Limb (tissue), 2 donors: ENCODE data around the gene GATM.
"Not testable (repeated sequence)": the region's sequence is repeated elsewhere in the genome, so short reads cannot be mapped to it uniquely, and the experiment has no call there.

Experiments
- DNase-seq, 2 donors: peaks; one replicate each; pipeline ENCODE4 v3.0.0-alpha.2; 2016; ENCODE audit errors: extremely low spot score in 2 of 2

GATM gene

DNA sequence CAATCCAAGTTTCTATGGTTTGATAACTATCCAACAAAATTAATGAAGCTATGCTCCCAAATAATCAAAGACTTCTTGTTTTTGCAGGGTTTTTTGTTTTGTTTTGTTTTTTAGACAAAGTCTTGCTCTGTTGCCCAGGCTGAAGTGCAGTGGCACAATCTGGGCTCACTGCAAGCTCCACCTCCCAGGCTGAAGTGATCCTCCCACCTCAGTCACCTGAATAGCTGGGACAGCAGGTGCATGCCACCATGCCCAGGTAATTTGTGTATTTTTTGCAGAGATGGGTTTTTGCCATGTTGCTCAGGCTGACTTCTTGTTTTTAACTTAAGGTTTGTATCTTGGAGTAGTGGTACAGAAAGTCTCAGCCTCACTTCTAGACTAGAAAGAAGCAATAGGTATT is 11.0 kb upstream of the GATM start:
- no peak for DNase-seq

- DNase-seq = no peak
Observed at GRCh38 chr15:45387380-45388007, 9.2 kb upstream of the GATM start.

DNA sequence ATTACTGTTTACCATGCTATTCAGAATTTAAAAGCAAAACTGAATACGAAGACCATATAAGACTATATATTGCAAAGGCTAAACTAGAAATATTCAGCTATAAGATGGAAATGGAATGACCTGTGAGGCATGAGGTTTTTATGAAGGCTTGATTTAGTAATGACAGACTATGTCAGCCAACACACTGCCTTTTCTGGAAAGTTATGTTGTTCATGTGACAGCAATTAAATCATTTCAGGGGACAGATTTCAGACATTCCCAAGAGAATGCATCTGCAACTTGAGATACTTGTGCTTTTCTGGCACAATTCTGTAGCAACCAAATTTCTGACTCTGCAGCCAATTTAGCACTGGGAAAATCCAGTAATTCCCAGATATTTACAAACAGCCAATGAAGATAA is 8.6 kb upstream of the GATM start:
- DNase-seq = no peak

DNA sequence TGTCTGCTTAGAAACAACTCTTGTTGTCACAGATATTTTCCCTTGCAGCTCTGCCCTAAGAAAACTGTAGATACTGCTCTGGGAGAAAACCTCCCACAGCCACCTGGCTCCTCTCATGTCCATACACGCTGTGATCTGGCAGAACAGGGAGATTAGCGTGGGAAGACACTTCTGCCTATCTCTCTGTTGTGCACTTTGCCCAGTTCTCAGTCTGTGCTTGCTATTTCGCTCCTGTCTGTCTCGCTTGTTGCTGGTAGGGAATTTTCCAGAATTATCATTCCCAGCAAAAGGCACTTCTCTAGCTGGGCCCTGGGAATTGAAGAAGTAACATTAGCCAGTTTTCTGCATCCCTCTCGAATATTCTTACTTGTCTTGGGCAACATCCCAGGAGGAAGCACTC is 8.1 kb upstream of the GATM start:
- no peak for DNase-seq

- DNase-seq = no peak
Observed at GRCh38 chr15:45385590-45385989, 7.2 kb upstream of the GATM start.

- DNase-seq = no peak
Observed at GRCh38 chr15:45384700-45385099, 6.4 kb upstream of the GATM start.

- no peak for DNase-seq
Observed at GRCh38 chr15:45378913-45379262, 544 bp upstream of the GATM start.

DNA sequence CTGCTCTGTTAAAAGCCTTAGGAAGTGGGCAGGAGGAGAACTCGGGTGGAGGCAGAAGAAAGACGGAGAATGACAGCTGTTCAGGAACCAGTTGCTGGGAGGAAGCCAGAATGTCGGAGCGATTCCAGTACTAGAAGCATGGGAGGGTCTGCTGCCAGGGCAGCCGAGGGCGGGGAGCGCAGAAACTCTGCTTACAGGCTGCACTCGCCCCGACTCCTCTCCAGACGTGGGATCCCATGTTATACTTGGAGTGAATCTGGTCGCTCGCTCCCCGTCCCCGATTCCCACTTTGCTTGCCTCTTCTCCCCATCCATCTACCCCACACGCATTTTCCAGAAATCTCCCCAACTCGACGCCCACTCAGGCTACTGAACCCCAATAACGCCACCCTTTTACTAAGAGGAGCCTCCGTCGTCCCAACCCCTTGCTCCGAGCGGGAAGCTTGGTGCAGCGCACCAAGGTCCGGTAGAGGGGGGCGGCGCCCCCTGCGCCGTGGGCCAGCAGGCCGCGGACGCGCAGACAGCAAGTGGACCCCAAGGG is 665 bp downstream of the GATM start:
- DNase-seq = peak; percentile 64

DNA sequence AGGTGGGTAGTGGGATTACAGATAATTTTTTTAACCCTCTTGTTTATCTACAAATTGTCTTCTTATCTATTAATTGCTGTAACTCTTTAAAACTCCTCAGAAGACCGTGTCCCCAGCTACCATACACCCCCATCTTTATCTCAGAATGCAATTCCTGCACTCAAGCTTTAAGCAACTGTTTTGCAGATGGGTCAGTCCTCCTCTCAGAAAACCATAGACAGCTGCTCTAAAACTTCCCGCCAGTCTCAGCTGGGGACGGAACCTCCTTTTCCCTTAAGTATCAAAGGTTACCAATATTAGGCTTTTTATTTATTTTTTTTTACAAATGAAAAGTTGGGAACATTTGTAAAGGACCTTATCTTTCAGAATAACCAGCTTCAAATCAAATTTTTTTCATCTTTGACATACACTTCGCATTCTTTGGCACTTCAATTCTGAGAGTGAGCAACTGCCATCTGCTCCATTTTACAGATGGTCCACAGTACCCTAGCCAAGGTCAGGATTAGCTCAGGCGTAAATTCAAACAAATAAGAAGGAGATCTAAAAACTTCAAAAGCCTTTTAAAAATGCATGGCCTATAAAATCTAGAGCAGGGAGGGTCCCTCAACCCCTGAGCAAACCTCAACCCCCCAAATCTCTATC is 1.3 kb downstream of the GATM start:
- DNase-seq = peak in 1 of 2 donors; percentile 10

- DNase-seq = no peak
Observed at GRCh38 chr15:45376300-45376928, 1.9 kb downstream of the GATM start.

- no peak for DNase-seq
Observed at GRCh38 chr15:45375836-45376235, 2.5 kb downstream of the GATM start.

- no peak for DNase-seq
Observed at GRCh38 chr15:45373976-45374375, 4.4 kb downstream of the GATM start.

GRCh38 chr15:45372041-45372995 is 6.0 kb downstream of the GATM start:
- no peak for DNase-seq

DNA sequence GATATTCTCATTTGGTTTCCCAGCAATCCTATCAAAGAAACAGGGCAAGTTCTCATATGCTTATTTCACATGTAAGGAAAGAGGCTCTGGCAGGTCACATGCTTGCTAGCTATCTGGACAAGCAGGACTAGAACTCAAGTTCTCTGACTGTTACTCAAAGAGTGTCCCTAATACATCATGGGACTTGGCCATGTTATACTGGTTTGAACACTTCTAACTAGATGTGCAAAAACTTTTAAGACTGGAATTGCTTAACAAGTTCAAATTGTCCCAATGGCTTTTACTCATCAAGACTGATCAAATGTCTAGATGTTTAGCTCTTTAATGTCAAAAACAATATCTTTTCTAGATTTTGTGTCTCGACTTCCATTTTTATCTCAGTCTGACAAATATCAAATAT is 6.8 kb downstream of the GATM start:
- no peak for DNase-seq

DNA sequence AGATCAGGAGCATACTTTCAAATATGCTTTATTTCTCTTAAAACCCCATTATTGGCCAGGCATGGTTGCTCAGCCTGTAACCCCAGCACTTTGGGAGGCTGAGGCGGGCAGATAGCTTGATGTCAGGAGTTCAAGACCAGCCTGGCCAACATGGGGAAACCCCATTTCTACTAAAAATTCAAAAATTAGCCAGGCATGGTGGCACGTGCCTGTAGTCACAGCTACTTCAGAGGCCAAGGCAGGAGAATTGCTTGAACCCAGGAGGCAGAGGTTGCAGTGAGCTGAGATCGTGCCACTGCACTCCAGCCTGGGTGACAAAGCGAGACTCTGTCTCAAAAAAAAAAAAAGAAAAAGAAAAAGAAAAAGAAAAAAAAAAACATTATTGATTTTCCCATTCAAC is 8.3 kb downstream of the GATM start:
- DNase-seq = not testable (repeated sequence)

GRCh38 chr15:45367222-45367621 is 11.1 kb downstream of the GATM start:
- not testable (repeated sequence) for DNase-seq

- DNase-seq = no peak
Observed at GRCh38 chr15:45364271-45364670, 14.1 kb downstream of the GATM start.

DNA sequence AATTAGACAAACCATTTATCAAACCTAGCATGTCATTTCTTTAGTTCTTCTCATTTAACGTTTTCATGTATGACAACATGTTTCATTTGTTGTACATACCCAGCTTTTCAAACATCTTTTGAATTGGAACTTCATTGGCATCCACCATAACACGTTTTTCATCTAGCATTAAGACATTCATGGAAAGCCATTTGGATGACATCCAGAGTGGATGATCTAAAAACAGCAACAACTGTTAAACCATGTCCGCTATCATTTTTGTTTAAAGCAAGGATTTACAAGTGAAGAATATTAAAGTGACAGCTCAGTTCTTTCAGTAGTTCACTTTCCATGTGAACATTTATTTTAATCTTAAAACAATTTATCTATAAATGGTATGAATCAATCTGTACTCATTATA is 14.5 kb downstream of the GATM start:
- no peak for DNase-seq

DNA sequence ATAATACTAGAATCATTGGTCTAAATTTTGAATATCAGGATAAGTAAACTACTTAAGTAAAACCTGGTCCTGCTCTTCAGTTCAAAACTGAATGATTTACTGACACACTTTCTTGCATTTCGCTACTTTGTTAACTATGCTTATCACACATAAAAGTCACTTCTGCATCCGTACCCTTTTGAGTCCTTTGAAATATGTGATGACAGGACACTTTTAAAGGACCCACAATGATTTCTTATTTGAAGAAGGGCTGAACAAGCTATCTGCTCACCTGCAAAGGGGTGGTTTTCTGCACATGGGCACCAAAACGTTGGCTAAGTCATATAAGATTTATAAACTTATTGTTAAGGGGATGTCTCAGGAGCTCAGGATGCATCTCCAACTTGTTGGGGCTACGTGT is 15.0 kb downstream of the GATM start:
- no peak for DNase-seq

DNA sequence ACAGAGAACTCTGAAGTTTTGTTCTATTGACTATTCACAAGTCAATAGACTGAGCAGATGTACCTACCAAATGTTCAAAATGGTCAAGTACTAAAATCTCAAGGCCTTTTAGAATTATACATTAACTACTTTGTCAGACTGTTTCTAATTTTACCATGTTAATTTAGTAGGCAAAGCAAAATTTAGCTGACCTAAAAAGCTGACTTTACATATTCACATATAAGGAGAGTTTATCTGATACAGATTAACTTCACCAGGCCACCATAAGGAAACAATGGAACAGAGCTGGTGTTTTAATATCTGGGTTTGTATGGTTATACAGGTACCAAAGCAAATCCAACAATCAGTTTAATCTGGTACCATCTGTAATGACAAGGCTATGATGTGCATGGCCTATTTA is 15.9 kb downstream of the GATM start:
- no peak for DNase-seq

DNA sequence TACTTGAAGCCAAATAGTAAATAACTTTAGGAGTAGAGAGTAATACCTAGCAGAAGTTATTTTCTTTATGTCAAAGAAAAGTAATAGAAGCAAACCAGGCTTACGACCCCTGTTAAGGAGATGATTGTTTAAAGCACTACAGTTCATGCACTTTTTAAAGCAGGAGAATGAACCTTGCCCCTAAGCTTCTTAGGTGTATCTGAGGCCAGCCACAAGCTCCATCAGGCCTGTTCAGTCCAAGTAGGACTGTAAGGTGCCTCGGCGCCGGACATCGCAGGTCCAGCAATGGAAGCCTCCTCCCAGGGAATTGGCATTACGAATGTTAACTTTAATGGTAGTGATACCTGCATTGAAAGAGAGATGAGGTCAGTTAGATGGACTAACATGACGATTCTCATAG is 16.5 kb downstream of the GATM start:
- DNase-seq = no peak

- DNase-seq = no peak
Observed at GRCh38 chr15:45355860-45356259, 22.5 kb downstream of the GATM start.
